ENCODE results near the gene CDKN2D.
"Not testable (repeated sequence)": the region's sequence is repeated elsewhere in the genome, so short reads cannot be mapped to it uniquely, and the experiment has no call there.

The CDKN2D gene

GRCh38 chr19:10580979-10581631, 12.3 kb upstream of the CDKN2D start:
- DNase-seq (ENCODE audit: low spot score), result peak; percentile 87

GRCh38 chr19:10577951-10578350, 9.2 kb upstream of the CDKN2D start:
- no peak for DNase-seq (ENCODE audit: low spot score)

GRCh38 chr19:10575011-10575716, 6.4 kb upstream of the CDKN2D start:
- no peak for DNase-seq (ENCODE audit: low spot score)

- DNase-seq (ENCODE audit: low spot score), result no peak
Measured at GRCh38 chr19:10574462-10574861, 5.7 kb upstream of the CDKN2D start.

DNA sequence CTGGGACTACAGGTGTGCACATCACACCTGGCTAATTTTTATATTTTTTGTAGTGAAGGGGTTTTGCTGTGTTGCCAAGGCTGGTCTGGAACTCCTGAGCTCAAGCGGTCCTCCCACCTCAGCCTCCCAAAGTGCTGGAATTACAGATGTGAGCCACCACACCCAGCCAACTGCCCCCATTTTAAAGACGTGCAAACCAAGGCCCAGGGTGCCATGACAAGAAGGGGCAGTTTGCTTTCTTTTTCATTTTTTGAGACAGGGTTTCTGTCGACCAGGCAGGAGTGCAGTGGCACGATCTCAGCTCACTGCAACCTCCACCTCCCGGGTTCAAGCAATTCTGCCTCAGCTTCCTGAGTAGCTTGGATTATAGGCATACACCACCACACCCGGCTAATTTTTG, 5.0 kb upstream of the CDKN2D start:
- DNase-seq (ENCODE audit: low spot score), result not testable (repeated sequence)

DNA sequence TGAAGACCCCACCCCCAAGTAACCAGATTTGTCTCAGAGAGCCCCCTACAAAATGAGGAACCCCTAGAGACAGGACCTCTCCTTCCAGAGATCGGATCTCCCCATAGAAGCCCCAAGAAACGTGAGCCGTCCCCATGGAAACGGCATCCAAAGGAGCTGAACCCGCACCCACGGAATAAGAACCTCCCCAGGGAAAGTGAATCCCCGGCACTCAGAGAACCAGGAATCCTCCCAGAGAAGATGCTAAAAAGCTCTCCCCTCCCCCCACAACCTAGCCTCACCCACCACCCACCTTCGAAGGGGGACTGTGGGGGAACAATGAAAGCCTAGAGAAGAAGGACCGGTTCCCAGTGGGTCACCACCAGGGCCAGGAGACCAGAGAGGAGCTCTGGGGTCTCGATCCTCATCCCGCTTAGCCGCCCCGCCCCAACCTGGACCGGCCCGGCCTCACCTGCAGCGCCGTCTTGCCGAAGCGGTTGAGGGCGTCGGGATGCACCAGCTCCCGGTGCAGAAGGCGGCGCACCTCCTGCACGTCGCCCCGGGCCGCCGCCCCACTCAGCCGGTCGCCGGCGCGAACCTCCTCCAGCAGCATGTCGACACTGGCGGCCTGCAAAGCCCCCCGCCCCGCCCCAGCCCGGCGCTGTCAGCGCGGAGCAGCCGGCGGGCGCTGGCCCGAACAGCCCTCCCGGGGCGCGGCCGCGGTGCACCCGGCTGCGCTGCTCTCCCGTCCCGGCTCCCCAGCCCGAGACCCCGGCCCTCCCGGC, 535 bp downstream of the CDKN2D start:
- DNase-seq (ENCODE audit: low spot score), result no peak

- no peak for DNase-seq (ENCODE audit: low spot score)
Measured at GRCh38 chr19:10567656-10568055, 1.1 kb downstream of the CDKN2D start.

DNA sequence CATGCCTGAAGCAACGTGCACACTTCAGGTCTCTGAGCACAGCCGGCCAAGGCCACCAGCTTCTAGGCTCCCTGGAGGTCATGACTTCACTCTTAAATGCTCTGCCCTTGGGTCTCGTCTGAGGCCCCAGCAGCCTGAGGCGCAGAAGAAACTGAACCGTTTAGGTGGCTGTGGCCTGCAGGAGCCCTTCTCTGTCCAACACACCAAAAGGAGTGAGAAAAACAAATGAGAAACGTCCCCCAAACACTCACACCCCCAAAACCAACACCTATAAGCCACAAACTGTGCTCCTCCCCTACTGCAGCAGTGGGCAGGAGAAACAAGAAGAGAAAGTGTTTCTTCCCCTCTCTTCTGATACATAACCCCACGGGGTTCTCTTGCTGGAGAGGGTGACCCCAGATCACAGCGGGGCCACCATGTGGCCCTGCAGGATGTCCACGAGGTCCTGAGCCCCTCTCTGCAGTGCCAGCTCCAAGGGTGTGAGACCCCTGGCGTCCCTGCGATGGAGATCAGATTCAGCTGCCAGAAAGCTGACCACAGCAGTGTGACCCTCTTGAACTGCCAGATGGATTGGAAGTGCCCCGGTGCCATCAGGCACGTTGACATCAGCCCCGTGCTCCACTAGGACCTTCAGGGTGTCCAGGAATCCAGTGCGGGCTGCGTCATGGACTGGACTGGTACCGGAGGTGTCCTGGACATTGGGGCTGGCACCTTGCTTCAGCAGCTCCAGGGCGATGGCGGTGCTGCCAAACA, 1.9 kb downstream of the CDKN2D start:
- no peak for DNase-seq (ENCODE audit: low spot score)

- DNase-seq (ENCODE audit: low spot score), result no peak
Measured at GRCh38 chr19:10566408-10566657, 2.4 kb downstream of the CDKN2D start.

DNA sequence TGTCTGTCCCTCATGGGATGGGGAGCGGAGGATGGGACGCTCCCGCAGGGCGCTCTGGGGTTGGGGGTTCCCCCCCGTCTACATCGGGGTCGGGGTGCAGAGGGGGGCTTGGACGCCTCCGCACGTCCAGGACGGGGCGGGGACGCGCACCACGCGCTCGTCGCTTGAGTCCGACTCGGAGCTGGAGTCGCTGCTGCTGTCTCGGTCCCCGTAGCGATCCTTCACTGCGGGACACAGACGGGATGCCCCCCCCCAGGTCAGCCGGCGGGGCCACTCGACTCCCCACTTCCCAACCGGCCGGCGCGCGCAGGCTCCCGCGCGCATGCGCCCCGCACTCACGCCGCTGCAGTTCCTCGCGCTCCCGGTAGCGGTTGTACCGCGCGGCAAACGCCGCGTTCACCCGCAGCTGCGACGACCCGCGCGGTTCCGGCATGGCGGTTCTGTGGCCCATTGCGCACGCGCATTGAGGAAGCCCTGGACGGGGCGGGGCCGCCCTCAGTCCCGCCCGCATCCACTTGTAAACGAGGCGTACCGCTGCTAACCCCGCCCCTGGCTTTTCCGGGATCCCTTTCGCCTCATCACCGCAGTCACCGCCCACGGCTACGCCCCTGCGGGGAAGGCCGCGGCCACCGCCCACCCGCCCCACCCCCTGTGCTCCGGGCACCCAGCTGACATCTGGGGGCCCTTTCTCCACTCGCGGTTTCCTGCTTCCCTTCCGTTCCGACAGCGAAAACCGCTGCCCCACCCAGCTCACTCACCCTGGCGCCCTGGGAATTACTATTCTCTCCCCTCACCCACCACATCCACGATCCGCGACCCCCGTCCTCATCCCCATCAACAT, 3.0 kb downstream of the CDKN2D start, which contains the start of gene KRI1:
KRI1 (minus strand) TSS at position 444 of the 841 bp plus-strand sequence; CDS start at position 433, 11 bp downstream.
- peak; percentile 97 for DNase-seq (ENCODE audit: low spot score)

GRCh38 chr19:10565028-10565566, 3.7 kb downstream of the CDKN2D start:
- DNase-seq (ENCODE audit: low spot score), result no peak

GRCh38 chr19:10562609-10563008, 6.2 kb downstream of the CDKN2D start:
- no peak for DNase-seq (ENCODE audit: low spot score)

- DNase-seq (ENCODE audit: low spot score), result no peak
Measured at GRCh38 chr19:10560154-10560553, 8.6 kb downstream of the CDKN2D start.

- no peak for DNase-seq (ENCODE audit: low spot score)
Measured at GRCh38 chr19:10557603-10558197, 11.1 kb downstream of the CDKN2D start.

DNA sequence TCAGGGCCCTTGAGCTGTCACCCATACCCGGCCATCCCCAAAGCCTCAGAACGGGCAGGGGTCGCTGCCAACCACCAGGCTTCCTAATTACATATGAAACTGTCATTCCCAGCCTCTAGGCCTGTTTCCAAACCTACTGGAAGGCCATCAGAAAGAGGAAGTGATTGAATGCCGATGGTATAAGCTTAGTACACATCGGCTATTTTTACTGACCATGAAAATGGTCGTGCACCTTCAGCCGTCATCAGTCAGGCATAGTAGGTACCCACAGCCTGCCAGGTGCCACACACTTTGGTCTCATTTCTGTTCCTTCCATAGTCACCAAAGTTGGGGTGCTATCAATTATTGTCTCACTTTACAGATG, 13.2 kb downstream of the CDKN2D start:
- no peak for DNase-seq (ENCODE audit: low spot score)

DNA sequence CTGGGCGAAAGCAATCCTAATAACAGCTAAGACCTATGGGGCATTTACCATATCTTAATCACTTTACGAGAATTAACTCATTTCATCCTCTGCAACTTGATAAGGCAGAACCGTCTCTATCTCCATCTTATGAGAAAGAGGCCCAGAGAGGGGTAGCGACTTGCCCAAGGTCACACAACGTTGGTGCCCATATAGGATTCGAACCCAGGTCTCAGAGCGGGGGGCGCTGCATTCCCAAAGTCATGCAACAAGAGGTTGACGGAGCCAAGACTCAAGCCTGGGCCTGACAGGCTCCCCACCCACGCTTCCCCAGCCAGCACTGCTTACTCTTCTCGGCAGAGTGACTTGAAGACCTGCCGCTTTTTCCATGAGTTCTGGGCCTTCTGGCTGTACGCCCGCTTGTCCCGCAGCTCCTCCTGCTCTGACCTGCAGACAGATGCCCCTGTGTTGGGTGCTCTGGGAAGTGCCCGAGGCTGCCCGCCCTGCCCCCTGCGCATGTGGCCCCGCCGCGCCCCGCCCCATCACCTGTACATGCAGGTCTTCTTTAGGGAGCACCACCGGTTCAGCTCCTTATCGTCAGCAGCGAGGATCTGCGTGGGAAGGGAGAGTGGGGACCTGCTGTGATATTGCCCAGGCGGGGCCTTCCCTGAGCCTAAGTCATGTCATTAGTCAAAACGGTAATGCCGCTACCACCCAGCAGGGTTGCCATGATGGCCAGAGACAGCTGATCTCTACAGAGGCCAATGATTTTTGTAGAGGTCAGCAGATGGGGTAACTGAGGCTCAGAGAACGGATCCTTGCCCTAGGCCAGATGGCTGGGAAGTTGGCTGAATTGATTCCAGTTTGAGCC, 13.8 kb downstream of the CDKN2D start:
- DNase-seq (ENCODE audit: low spot score), result no peak

- DNase-seq (ENCODE audit: low spot score), result no peak
Measured at GRCh38 chr19:10553943-10554381, 14.8 kb downstream of the CDKN2D start.

- no peak for DNase-seq (ENCODE audit: low spot score)
Measured at GRCh38 chr19:10553087-10553667, 15.6 kb downstream of the CDKN2D start.

DNA sequence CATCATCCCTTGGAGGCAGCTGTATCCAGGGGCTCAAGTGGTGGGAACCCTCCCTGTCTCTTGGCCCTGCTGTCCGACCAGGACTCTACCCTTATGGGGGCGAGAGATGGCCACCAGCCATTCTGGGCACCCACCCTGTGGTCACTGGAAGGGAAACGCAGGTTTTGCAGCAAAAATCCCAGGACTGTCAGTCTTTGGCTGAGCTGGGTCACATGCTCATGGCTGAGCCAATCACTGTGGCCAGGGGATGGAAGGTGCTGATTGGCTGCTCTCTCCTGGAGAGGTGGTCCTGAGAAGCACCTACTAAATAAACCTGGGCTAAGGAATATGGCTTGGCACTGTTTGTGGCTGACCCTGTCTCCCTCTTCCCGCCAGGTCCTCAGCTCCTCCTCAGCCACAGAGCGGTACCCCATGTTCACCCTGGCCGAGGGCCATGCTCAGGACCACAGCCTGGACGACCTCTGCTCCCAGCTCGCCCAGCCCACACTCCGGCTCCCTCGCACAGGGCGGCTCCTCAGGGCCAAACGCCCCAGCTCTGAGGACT, 16.2 kb downstream of the CDKN2D start:
- DNase-seq (ENCODE audit: low spot score), result no peak
